Dedifferentiated amniotic fluid mesenchymal stem cell (primary cell): ENCODE data around the gene SLC6A1.
"Not testable (repeated sequence)": the region's sequence is repeated elsewhere in the genome, so short reads cannot be mapped to it uniquely, and the experiment has no call there.

Source experiments
- DNase-seq: peaks from one replicate; pipeline ENCODE4 v3.0.0-alpha.2; 2016; ENCODE audit errors: extremely low spot score

Gene SLC6A1

GRCh38 chr3:11059799-11060115, 67.2 kb downstream of the SLC6A1 start:
- DNase-seq = no peak

DNA sequence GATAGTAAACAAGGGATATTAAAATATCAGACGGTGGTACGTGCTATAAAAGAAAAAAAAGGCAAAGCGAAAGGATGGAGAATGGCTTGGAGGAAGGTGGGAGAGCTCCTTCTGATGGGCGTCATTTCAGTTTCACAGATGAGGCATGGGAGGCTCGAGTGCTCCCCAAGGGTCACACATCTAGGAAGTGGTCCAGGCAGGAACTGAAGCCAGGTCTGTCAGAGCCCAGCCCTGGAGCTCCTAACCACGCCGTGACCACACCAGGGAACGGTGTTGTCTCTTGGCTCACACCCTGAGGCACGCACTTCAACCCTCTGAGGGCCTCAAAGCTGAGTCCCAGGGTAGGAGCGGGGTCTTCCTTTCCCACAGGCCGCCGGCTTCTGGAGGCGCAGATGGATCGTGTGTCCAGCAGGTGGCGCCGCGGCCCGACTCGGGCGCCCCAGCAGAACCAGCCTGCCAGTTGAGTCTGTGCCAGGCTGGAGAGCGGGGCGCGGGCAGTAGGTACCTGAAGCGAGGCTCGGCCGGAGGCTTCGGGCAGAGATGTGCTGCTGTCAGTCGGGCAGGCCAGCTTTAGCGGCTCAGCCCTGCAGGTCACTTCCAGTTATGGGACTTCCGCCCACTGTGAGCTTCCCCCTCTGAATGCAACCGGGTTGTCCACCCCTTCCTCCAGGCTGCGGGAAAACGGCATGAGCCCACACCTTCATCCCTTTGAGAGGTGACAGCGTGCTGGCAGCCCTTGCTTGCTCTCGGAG, 68.1 kb downstream of the SLC6A1 start:
- no peak for DNase-seq

- DNase-seq = not testable (repeated sequence)
Measured at GRCh38 chr3:11061268-11061871, 68.8 kb downstream of the SLC6A1 start.

DNA sequence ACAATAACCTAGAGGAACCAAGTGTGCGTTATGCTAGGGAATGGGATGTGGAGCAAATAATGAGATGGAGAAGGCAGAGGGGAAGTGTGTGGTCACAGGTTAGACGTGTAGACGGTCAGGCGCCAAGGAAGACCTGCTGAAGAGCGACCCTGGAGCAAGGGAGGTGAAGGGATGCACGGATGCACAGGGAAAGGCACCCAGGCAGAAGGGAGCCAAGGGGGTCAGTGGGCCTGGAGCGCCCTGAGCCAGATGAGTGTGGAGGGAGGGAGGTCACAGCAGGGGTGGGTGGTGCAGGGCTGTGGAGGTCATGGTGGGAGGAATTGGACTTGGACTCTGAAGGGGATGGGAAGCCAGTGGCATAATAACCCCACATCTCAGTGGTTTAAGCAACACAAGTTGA, 70.2 kb downstream of the SLC6A1 start:
- no peak for DNase-seq

DNA sequence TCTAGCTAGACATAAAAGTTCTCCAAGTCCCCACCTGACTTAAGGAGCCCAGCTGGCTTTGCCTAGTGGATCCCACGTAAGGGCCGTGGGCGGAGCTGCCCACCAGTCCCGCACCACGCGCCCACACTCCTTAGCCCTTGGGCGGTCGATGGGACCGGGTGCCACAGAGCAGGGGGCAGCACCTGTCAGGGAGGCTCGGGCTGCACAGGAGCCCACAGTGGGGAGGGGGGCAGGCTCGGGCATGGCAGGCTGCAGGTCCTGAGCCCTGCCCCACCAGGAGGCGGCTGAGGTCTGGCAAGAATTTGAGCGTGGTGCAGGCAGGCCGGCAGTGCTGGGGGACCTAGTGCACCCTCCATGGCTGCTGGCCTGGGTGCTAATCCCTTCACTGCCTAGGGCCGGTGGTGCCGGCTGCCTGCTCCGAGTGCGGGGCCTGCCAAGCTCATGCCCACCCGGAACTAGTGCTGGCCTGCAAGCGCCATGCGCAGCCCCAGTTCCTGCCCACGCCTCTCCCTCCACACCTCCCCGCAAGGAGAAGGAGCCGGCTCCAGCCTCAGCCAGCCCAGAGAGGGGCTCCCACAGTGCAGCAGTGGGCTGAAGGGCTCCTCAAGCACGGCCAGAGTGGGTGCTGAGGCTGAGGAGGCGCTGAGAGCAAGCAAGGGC, 78.7 kb downstream of the SLC6A1 start:
- DNase-seq = no peak

DNA sequence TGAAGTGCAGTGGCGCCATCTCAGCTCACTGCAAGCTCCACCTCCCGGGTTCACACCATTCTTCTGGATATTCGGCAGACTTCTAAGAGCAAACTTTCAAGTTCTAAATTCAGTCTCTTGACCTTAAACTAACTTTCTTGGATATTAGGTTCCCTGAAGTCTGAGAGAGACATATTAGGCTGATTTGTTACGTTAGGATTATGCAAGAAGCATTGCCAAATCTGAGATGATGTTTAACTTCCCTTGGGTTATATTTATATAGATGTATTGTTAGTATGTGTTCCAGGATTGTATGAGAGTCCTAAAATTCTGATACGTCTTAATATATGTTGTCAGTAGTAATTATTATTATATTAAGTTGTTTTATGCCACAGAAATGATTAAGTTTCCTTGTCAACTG, 80.1 kb downstream of the SLC6A1 start:
- no peak for DNase-seq

- DNase-seq = no peak
Measured at GRCh38 chr3:11074011-11074410, 81.5 kb downstream of the SLC6A1 start.

DNA sequence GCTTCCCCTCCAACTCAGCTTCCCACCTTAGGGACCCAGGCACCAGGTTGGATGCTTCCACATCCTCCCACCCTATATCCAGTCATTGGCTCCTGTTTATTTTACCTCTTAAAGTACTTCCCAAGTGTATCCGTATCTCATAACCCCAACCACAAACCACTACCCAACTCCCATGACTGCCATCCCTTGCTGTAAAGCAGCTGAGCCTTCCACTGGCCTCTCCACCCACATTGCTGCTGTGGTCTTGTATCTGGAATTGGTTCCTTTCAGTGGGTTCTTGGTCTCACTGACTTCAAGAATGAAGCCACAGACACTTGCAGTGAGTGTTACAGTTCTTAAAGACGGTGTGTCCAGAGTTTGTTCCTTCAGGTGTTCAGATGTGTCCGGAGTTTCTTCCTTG, 81.9 kb downstream of the SLC6A1 start:
- no peak for DNase-seq

DNA sequence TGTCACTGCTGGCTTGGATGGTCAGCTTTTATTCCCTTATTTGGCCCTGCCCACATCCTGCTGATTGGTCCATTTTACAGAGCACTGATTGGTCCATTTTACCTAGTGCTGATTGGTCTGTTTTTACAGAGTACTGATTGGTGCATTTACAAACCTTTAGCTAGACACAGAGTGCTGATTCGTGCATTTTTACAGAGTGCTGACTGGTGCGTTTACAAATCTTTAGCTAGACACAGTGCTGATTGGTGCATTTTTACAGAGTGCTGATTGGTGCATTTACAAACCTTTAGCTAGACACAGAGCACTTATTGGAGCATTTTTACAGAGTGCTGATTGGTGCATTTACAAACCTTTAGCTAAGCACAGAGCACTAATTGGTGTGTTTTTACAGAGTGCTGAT, 82.6 kb downstream of the SLC6A1 start:
- not testable (repeated sequence) for DNase-seq

GRCh38 chr3:11076711-11077110, 84.2 kb downstream of the SLC6A1 start:
- no peak for DNase-seq

DNA sequence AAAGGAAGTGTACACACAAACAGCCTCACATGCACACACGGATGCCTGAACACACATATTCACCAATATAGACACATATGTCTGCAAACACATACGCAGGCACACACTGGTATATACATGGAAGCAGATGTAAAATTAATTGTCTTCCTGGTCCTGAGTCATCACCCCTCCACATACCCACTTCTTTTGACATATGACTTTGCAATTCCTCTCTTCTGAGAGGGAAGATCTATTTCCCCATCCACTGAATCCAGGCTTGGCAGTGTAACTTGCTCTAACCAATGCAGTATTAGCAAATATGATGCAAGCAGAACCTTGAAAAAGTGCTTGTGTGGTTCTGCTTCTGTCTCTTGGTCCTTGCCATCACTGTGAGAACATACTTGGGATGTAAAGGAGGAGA, 84.9 kb downstream of the SLC6A1 start:
- DNase-seq = no peak

DNA sequence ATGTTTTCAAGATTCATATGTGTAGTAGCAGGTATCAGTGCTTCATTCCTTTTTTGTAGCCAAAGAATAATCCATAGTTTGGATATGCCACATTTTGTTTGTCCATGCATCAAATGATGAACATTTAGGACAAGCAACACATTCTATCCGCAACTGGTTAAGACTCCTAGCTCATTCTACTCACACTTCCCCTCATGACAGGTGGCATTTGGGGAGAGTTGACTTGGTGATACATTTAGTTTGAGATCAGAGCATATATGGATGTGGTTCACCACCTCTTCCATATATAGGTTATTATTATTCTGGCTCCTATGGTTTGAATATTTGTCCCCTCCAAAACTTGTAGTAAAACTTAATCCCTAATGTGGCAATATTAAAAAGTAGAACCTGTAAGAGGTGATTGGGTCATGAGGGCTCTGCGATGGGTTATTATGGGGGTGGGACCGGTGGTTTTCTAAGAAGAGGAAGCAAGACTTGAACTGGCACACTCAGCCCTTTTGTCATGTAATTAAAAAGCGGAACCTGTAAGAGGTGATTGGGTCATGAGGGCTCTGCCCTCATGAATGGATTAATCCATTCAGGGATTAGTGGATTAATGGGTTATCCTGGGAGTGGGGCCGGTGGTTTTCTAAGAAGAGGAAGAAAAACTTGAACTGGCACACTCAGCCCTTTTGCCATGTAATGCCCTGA, 86.4 kb downstream of the SLC6A1 start:
- no peak for DNase-seq

DNA sequence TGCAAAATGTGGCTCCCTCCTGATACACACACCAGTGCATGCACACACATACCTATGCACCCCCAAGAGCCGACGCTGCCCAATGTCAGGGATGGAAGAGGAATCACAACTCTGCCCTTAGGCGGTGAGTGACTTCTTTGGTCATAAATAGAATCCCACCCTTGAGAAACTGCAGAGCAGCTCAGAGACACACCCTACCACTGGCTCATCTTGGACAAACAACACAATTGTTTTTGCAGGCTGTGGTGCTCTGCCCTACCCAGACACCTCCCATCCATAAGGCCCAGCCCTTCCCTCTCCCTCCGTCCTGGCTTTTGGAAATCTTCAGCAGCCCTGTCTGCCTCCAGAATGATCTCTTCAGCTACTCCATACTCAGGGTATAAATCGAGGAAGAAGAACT, 87.9 kb downstream of the SLC6A1 start:
- DNase-seq = no peak

DNA sequence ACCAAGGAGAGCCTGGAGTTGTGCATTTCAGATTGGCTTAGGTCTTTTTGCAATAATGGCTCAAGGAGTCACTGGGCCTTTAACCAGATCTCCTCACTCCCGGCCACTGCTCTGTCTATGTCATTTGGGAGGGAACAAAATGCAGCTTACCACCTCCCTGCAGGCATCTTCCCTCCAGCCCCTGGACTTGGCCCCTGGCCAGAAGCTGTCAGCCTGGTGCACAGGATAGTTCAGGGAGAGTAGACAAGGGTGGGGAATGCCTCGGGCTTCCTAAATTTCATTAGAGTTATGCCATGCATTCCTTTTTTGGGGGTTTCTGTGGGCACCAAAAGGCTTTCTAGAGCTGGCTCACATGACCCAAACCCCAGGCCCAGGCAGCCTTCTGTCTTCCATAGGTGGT, 91.5 kb downstream of the SLC6A1 start:
- no peak for DNase-seq

DNA sequence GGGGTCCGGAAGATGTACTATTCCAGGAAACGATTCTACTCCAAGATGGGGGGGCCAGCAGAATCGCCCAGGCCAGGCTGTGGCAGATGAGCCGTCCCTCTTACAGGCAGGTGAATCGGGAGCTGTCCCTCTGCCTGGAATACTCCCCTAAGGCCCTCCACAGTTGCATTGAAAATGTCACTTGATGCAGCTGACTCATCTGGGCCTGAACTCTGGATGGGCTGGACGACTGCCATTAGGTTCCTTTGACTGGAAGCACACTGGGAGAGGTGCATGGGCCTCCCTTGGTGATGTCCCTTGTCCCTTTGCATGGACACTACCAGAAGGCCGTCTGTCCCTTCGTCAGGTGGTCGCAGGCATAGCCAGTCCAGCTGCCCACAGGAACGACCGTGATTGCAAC, 92.1 kb downstream of the SLC6A1 start:
- no peak for DNase-seq

- no peak for DNase-seq
Measured at GRCh38 chr3:11085093-11085840, 92.7 kb downstream of the SLC6A1 start.

DNA sequence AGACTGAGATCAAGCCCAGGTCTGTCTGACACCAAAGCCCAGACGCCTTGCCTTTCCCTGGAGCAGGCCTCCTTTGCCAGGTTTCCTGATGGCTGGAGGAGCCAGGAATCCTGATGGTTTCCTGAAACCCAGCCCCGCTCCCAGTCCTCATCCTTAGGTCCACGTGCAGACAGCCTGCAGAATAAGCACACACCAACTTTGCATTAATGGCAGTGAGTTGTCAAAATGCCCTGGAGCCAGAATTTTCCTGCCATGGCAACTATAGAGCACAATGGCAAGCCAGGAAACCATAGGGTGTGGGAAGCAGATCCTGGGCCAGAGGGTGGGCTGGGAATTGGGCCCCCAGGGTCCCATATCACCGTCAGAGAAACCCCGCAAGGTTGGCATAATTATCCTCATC, 94.3 kb downstream of the SLC6A1 start:
- no peak for DNase-seq

GRCh38 chr3:11088066-11088465, 95.5 kb downstream of the SLC6A1 start:
- DNase-seq = no peak

GRCh38 chr3:11088831-11089230, 96.3 kb downstream of the SLC6A1 start:
- DNase-seq = no peak
